Bronchial epithelial cell (primary cell): Measurements from ENCODE around the gene TRPM3. TPM values are rescaled to one million over a fixed set of nuclear protein-coding genes. Genes with fewer than 3 reads are reported as not detected.

Experiments
- DNase-seq: peaks from one replicate; pipeline ENCODE4 v3.0.0-alpha.2; 2010; ENCODE audit warnings: low read depth
- FAIRE-seq: peaks from 2 replicates; lab custom pipeline; 2011; peaks lifted over from hg19 to GRCh38; lab: Jason Lieb, UNC
- H3K27me3 ChIP-seq: 2 replicates; pipeline ENCODE4 v1.5.1; 2011; ENCODE audit warnings: low read length; ENCODE audit not compliant: control insufficient read depth, insufficient read depth
- H3K36me3 ChIP-seq: 2 replicates; pipeline ENCODE4 v1.5.1; 2011; ENCODE audit warnings: low read length; ENCODE audit not compliant: control insufficient read depth, insufficient read depth
- H3K4me3 ChIP-seq: 2 replicates; pipeline ENCODE4 v1.5.1; 2011; ENCODE audit warnings: mild to moderate bottlenecking, low read depth, low read length, control low read depth
- total RNA-seq: library from RNA; depleted of rRNA; stranded (reverse); fragments of >200 nt; gene quantifications from 2 replicates; pipeline ENCODE4 v1.2.1, GENCODE V29; 2014
- TF ChIP-seq, protein P1 (sequence below): IDR thresholded peaks from 2 replicates; pipeline ENCODE4 v1.5.1; 2011; ENCODE audit warnings: mild to moderate bottlenecking, moderate library complexity, low read length, control low read depth, inconsistent platforms; ENCODE audit not compliant: insufficient read depth, severe bottlenecking

The TRPM3 gene
- total RNA-seq, 1 donor from 2014 or later = not detected

- FAIRE-seq (no peak), DNase-seq (no peak)
- H3K27me3 ChIP-seq = no peaks in the 10 kb centered on the region
- TF ChIP-seq, protein P1, sequence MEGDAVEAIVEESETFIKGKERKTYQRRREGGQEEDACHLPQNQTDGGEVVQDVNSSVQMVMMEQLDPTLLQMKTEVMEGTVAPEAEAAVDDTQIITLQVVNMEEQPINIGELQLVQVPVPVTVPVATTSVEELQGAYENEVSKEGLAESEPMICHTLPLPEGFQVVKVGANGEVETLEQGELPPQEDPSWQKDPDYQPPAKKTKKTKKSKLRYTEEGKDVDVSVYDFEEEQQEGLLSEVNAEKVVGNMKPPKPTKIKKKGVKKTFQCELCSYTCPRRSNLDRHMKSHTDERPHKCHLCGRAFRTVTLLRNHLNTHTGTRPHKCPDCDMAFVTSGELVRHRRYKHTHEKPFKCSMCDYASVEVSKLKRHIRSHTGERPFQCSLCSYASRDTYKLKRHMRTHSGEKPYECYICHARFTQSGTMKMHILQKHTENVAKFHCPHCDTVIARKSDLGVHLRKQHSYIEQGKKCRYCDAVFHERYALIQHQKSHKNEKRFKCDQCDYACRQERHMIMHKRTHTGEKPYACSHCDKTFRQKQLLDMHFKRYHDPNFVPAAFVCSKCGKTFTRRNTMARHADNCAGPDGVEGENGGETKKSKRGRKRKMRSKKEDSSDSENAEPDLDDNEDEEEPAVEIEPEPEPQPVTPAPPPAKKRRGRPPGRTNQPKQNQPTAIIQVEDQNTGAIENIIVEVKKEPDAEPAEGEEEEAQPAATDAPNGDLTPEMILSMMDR = no peak
- no peak overlapping the region for H3K4me3 ChIP-seq
- H3K36me3 ChIP-seq = no peaks in the 10 kb centered on the region
Observed at GRCh38 chr9:70532716-70533115, 588.7 kb downstream of the TRPM3 start.

- DNase-seq = no peak
- H3K36me3 ChIP-seq = no peaks in the 10 kb centered on the region
- FAIRE-seq = no peak
- no peaks in the 10 kb centered on the region for H3K27me3 ChIP-seq
- TF ChIP-seq, protein P1 = no peak
- no peak overlapping the region for H3K4me3 ChIP-seq
Observed at GRCh38 chr9:70531311-70531710, 590.1 kb downstream of the TRPM3 start.

- TF ChIP-seq, protein P1 = no peak
- no peak for DNase-seq
- Histone ChIP-seq H3K4me3 (no peak overlapping the region), H3K36me3 (no peaks in the 10 kb centered on the region), H3K27me3 (no peaks in the 10 kb centered on the region)
- no peak for FAIRE-seq
Observed at GRCh38 chr9:70530716-70531115, 590.7 kb downstream of the TRPM3 start.

GRCh38 chr9:70529833-70530232, 591.6 kb downstream of the TRPM3 start:
- no peaks in the 10 kb centered on the region for H3K27me3 ChIP-seq
- no peak overlapping the region for H3K4me3 ChIP-seq
- TF ChIP-seq, protein P1 = no peak
- FAIRE-seq = no peak
- DNase-seq = no peak
- no peaks in the 10 kb centered on the region for H3K36me3 ChIP-seq

- H3K36me3 ChIP-seq = no peaks in the 10 kb centered on the region
- DNase-seq = no peak
- no peak overlapping the region for H3K4me3 ChIP-seq
- FAIRE-seq = no peak
- TF ChIP-seq, protein P1 = no peak
- no peaks in the 10 kb centered on the region for H3K27me3 ChIP-seq
Observed at GRCh38 chr9:70529377-70529776, 592.0 kb downstream of the TRPM3 start.

DNA sequence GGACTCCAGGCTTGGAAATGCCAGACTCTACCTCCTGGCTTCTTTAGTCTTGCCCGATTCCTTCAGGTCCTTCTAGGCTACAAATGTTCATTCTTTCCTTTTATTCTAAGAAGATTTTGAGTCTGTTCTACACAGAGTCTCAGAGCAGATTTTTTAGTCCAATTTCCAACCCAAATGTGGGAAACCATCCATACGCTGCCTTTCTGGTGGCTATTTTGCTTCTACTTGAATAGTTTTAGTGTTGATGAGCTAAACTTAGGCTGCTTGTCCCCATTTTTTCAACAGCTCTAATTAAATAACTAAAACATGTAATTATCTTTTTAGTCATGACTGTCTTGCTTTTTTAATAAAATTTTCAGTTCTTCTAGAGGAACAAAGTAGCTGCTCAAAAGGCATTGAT, 594.5 kb downstream of the TRPM3 start:
- H3K4me3 ChIP-seq = no peak overlapping the region
- no peaks in the 10 kb centered on the region for H3K36me3 ChIP-seq
- H3K27me3 ChIP-seq = peaks cover 1% of the 10 kb centered on the region
- DNase-seq = no peak
- no peak for FAIRE-seq
- TF ChIP-seq, protein P1 = no peak
